Measurements from ENCODE around the gene LTBP3. TPM values are rescaled to one million over a fixed set of nuclear protein-coding genes. Genes with fewer than 3 reads are reported as not detected.

LTBP3 gene
- total and polyA plus RNA-seq, 2 of the 13 experiments (the other 11 are each of a cell fraction or from before 2014, with no cell fraction given), result 12.2 to 68.1 TPM

- FAIRE-seq (no peak), ATAC-seq (no peak), DNase-seq (ENCODE audit: low spot score) (no peak)
- H2AFZ ChIP-seq (ENCODE audit: low read length), result no peak overlapping the region
- H3K9ac ChIP-seq (ENCODE audit: insufficient read depth, low read depth, low read length), result no peak overlapping the region
- H3K9me3 ChIP-seq (ENCODE audit: low read length), result no peaks in the 10 kb centered on the region
- H3K36me3 ChIP-seq (replicated peaks in 1 of 2; ENCODE audit: control insufficient read depth in 1 of 2, insufficient read depth in 2 of 2, low read length in 2 of 2), result peaks cover 6 to 40% of the 10 kb centered on the region in 2 experiments
- peak overlapping the region; percentile 78; the same call in 1 of the 2 replicates for H3K4me2 ChIP-seq (ENCODE audit: low read depth, low read length)
- TF ChIP-seq ZNF546 (CRISPR knock-in tag; conservative IDR thresholded peaks at IDR 0.05) (0 out of 2 replicates have a peak, but pooled peaks have one; percentile 8), MYNN (CRISPR knock-in tag; IDR thresholded peaks at IDR 0.05; ENCODE audit: low read depth) (no peak), DNMT3B (CRISPR knock-in tag; conservative IDR thresholded peaks at IDR 0.05) (0 out of 2 replicates have a peak, but pooled peaks have one; percentile 14), HNRNPK (IDR thresholded peaks at IDR 0.05; ENCODE audit: low read depth, low read length, poor library complexity, severe bottlenecking) (peak; percentile 58), RBM22 (optimal IDR thresholded peaks at IDR 0.05; ENCODE audit: low read length) (no peak), NAIF1 (CRISPR knock-in tag; IDR thresholded peaks at IDR 0.05; ENCODE audit: borderline replicate concordance) (0 out of 2 replicates have a peak, but pooled peaks have one; percentile 50), EED (CRISPR knock-in tag; IDR thresholded peaks at IDR 0.05) (no peak), XBP1 (CRISPR knock-in tag; IDR thresholded peaks at IDR 0.05) (no peak), ASH2L (IDR thresholded peaks at IDR 0.05; ENCODE audit: insufficient read length, low read depth, low read length) (peak; percentile 34)
- peaks cover 61% of the 10 kb centered on the region for H4K20me1 ChIP-seq (ENCODE audit: insufficient read depth, low read length)
- POLR2A ChIA-PET, result interaction anchor here (1.3 to 27.3 kb wide), 13 partner anchors 8 to 149 kb away, joined by 4 to 1590 read pairs (median 15); partner anchors contain the start of genes FRMD8, MALAT1, NEAT1 and SCYL1
- no TSS peak for BruUV-seq (replicated peaks)
- peaks cover 48% of the 10 kb centered on the region for H3K79me2 ChIP-seq (ENCODE audit: insufficient read depth, low read length)
- no peaks in the 10 kb centered on the region; a peak in 2 of 5 replicates for H3K27me3 ChIP-seq (ENCODE audit: control insufficient read depth in 1 of 2, insufficient read depth in 2 of 2, low read length in 2 of 2)
- intact Hi-C loops (cut with micrococcal nuclease; ENCODE audit: unreplicated experiment) (no loop called here), in situ Hi-C loops (cut with HindIII; ENCODE audit: extremely low pct_ligation_motif_present, low pct_unique_long_range_greater_than_20kb) (loop anchor here (5.0 to 10.0 kb wide), 2 partner anchors 34 to 52 kb away; no protein-coding TSS in a partner anchor)
- CTCF ChIA-PET (ENCODE audit: low intra/inter-chr PET ratio, low total read pairs), result no interaction called here
- WGBS (ENCODE audit: low lambda C conversion rate), result 91% methylated on average over 4 of the region's 4 CpGs
- no peak overlapping the region for H3K4me3 ChIP-seq (replicated peaks in 1 of 3; ENCODE audit: insufficient read depth in 1 of 3, low read depth in 2 of 3, low read length in 3 of 3)
- peak overlapping the region; percentile 49 for H3K27ac ChIP-seq (ENCODE audit: extremely low read length, insufficient read depth, low read length)
- peaks cover 63% of the 10 kb centered on the region for H3K4me1 ChIP-seq (ENCODE audit: insufficient read depth, low read length)
Measured at GRCh38 chr11:65506290-65506771, 51.8 kb downstream of the LTBP3 start.
